ENCODE measurements around the gene DHFR.

DNA sequence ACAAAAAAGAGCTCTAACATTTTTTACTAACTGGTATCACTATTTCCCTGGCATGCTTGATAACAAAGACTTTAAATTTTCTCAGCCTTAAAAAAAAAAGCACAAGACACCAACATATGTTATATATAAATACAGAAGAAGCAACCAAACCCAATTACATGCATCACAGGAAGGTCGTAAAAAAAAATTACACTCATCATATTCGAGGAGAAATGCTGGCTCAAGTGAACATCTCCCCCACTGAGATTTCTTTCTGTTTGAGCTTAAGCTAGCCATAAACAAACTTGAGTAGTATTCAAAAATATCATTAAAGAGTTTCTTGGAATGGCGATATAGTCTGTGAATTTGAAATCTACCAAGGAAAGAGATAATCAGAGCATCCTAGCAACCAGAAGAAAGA is 7.9 kb downstream of the DHFR start:
- TF ChIP-seq, protein P1, sequence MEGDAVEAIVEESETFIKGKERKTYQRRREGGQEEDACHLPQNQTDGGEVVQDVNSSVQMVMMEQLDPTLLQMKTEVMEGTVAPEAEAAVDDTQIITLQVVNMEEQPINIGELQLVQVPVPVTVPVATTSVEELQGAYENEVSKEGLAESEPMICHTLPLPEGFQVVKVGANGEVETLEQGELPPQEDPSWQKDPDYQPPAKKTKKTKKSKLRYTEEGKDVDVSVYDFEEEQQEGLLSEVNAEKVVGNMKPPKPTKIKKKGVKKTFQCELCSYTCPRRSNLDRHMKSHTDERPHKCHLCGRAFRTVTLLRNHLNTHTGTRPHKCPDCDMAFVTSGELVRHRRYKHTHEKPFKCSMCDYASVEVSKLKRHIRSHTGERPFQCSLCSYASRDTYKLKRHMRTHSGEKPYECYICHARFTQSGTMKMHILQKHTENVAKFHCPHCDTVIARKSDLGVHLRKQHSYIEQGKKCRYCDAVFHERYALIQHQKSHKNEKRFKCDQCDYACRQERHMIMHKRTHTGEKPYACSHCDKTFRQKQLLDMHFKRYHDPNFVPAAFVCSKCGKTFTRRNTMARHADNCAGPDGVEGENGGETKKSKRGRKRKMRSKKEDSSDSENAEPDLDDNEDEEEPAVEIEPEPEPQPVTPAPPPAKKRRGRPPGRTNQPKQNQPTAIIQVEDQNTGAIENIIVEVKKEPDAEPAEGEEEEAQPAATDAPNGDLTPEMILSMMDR (IDR thresholded peaks at IDR 0.05 in 2 of 3, conservative IDR thresholded peaks at IDR 0.05 in 1 of 3; ENCODE audit: borderline replicate concordance in 1 of 3, insufficient read depth in 1 of 3, low read depth in 2 of 3, low read length in 2 of 3), result no peak
- TF ChIP-seq SP1 (IDR thresholded peaks at IDR 0.05; ENCODE audit: low read depth), result no peak
- TF ChIP-seq ATF3 (IDR thresholded peaks at IDR 0.05), result no peak
- TF ChIP-seq CBX3 (IDR thresholded peaks at IDR 0.05; ENCODE audit: low read depth), result no peak
- no peak for TF ChIP-seq POLR2A (IDR thresholded peaks at IDR 0.05; ENCODE audit: borderline replicate concordance, extremely low read depth, insufficient read depth, insufficient read length)
- no peak for TF ChIP-seq ZFX (IDR thresholded peaks at IDR 0.05)
- no peak for TF ChIP-seq EGR1 (IDR thresholded peaks at IDR 0.05; ENCODE audit: low read depth)
- TF ChIP-seq EZH2 (IDR thresholded peaks at IDR 0.05), result no peak
- no peak for TF ChIP-seq POLR2AphosphoS5 (IDR thresholded peaks at IDR 0.05; ENCODE audit: low read depth, low read length)

All from HCT116 (cell line).